HepG2 (cell line): ENCODE results near the gene RPS19. TPM values are rescaled to one million over a fixed set of nuclear protein-coding genes. Genes with fewer than 3 reads are reported as not detected.
A peak's percentile ranks its signal among the peaks of the same experiment; 100 is the strongest.

ENCODE experiments used
- ATF6 ChIP-seq: sonication (generic); formaldehyde crosslinking; conservative IDR thresholded peaks from 2 replicates; pipeline ENCODE4 v1.4.0; 2020; ENCODE audit warnings: missing genetic modification reagents
- CREB1 ChIP-seq, 2 experiments: fragments of 450-650 bp in 1 of 2; IDR thresholded peaks; 2 replicates each; pipeline ENCODE4 v1.6.1; 2016 to 2017; ENCODE audit warnings: control low read depth in 1 of 2, mild to moderate bottlenecking in 1 of 2, missing compliant biosample characterization in 1 of 2, missing genetic modification characterization in 1 of 2
- EED ChIP-seq: sonication (generic); formaldehyde crosslinking; IDR thresholded peaks from 2 replicates; pipeline ENCODE4 v1.5.0; 2020; ENCODE audit warnings: mild to moderate bottlenecking, missing genetic modification reagents
- FOSL2 ChIP-seq: sonication (generic); formaldehyde crosslinking; IDR thresholded peaks from 2 replicates; pipeline ENCODE4 v1.4.0; 2020; ENCODE audit warnings: missing genetic modification reagents
- FOXK2 ChIP-seq: fragments of 450-650 bp; IDR thresholded peaks from 2 replicates; pipeline ENCODE4 v1.6.1; 2016
- GATAD1 ChIP-seq: IDR thresholded peaks from 2 replicates; pipeline ENCODE4 v1.6.1; 2016; ENCODE audit warnings: missing genetic modification reagents, missing compliant biosample characterization
- KAT7 ChIP-seq: IDR thresholded peaks from 2 replicates; pipeline ENCODE4 v1.6.1; 2018; ENCODE audit warnings: borderline replicate concordance, missing compliant biosample characterization
- MLLT10 ChIP-seq: sonication (generic); formaldehyde crosslinking; IDR thresholded peaks from 2 replicates; pipeline ENCODE4 v1.4.0; 2020; ENCODE audit warnings: missing genetic modification reagents
- NFIC ChIP-seq: IDR thresholded peaks from 2 replicates; pipeline ENCODE4 v1.6.1; 2012; ENCODE audit warnings: mild to moderate bottlenecking, low read length, inconsistent platforms
- PHB2 ChIP-seq: fragments of 450-650 bp; IDR thresholded peaks from 2 replicates; pipeline ENCODE4 v1.6.1; 2018; ENCODE audit not compliant: partially characterized antibody
- SNAPC2 ChIP-seq: sonication (generic); formaldehyde crosslinking; IDR thresholded peaks from 2 replicates; pipeline ENCODE4 v1.8.1; 2022; ENCODE audit warnings: mild to moderate bottlenecking, missing genetic modification reagents
- SNAPC5 ChIP-seq: sonication (generic); formaldehyde crosslinking; IDR thresholded peaks from 2 replicates; pipeline ENCODE4 v1.8.1; 2023; ENCODE audit warnings: mild to moderate bottlenecking, missing genetic modification reagents, borderline replicate concordance
- TCF12 ChIP-seq, 2 experiments: fragments of 450-650 bp in 1 of 2; sonication (generic) in 1 of 2; formaldehyde crosslinking in 1 of 2; IDR thresholded peaks; 2 replicates each; pipeline versions ENCODE4 v1.6.1 to v1.8.0; 2017 to 2022; ENCODE audit warnings: antibody characterized with exemption in 1 of 2, mild to moderate bottlenecking in 1 of 2, missing genetic modification reagents in 1 of 2, moderate library complexity in 1 of 2
- THRA ChIP-seq: sonication (generic); formaldehyde crosslinking; IDR thresholded peaks from 2 replicates; pipeline ENCODE4 v1.4.0; 2020; ENCODE audit warnings: missing genetic modification reagents, borderline replicate concordance
- U2AF1 ChIP-seq: fragments of 200-400 bp; formaldehyde crosslinking; optimal IDR thresholded peaks from 2 replicates; pipeline ENCODE3; 2017; ENCODE audit warnings: mild to moderate bottlenecking, low read depth, low read length
- ZFP36 ChIP-seq: fragments of 150-350 bp; IDR thresholded peaks from 2 replicates; pipeline ENCODE4 v1.6.1; 2018; ENCODE audit warnings: borderline replicate concordance, low read length, low read depth; ENCODE audit not compliant: partially characterized antibody
- ZNF274 ChIP-seq: sonication (generic); formaldehyde crosslinking; IDR thresholded peaks from 2 replicates; pipeline ENCODE4 v1.5.1; 2020; ENCODE audit warnings: mild to moderate bottlenecking, missing genetic modification reagents
- ZNF350 ChIP-seq: sonication (generic); formaldehyde crosslinking; IDR thresholded peaks from 2 replicates; pipeline ENCODE4 v1.4.0; 2020; ENCODE audit warnings: mild to moderate bottlenecking, low read depth, missing genetic modification reagents, borderline replicate concordance
- ZNF367 ChIP-seq: sonication (generic); formaldehyde crosslinking; IDR thresholded peaks from 2 replicates; pipeline ENCODE4 v1.4.0; 2020; ENCODE audit warnings: missing genetic modification reagents, borderline replicate concordance
- polyA plus RNA-seq, 8 experiments: library from polyadenylated mRNA; depleted of rRNA in 3 of 8; stranded (reverse) in 7 of 8; unstranded in 1 of 8; fragments of >200 nt; fragmentation: Illumina TruSeq in 4 of 8; extraction: Trizol in 4 of 8; gene quantifications; 2 replicates each; pipeline versions ENCODE4 v1.2.1 to v1.2.3, GENCODE V29; 2011 to 2016; ENCODE audit warnings: low read depth in 4 of 8, missing spikeins in 1 of 8, mixed read lengths in 1 of 8; ENCODE audit not compliant: insufficient read depth in 1 of 8
- total RNA-seq, 5 experiments: library from RNA; depleted of rRNA; stranded (reverse); fragments of >200 nt; fragmentation: Illumina TruSeq; extraction: Trizol; gene quantifications; 2 replicates each; pipeline ENCODE4 v1.2.3, GENCODE V29; 2016; ENCODE audit warnings: low read depth in 1 of 5
- TF ChIP-seq, protein P1 (sequence below): sonication (generic); formaldehyde crosslinking; IDR thresholded peaks from 2 replicates; pipeline ENCODE4 v1.5.1; 2020; ENCODE audit warnings: mild to moderate bottlenecking, missing genetic modification reagents, borderline replicate concordance

The RPS19 gene
- total and polyA plus RNA-seq, 2 of the 13 experiments (the other 11 are each of a cell fraction or from before 2014, with no cell fraction given), result 1,983 to 4,758 TPM

- TF ChIP-seq, protein P1, sequence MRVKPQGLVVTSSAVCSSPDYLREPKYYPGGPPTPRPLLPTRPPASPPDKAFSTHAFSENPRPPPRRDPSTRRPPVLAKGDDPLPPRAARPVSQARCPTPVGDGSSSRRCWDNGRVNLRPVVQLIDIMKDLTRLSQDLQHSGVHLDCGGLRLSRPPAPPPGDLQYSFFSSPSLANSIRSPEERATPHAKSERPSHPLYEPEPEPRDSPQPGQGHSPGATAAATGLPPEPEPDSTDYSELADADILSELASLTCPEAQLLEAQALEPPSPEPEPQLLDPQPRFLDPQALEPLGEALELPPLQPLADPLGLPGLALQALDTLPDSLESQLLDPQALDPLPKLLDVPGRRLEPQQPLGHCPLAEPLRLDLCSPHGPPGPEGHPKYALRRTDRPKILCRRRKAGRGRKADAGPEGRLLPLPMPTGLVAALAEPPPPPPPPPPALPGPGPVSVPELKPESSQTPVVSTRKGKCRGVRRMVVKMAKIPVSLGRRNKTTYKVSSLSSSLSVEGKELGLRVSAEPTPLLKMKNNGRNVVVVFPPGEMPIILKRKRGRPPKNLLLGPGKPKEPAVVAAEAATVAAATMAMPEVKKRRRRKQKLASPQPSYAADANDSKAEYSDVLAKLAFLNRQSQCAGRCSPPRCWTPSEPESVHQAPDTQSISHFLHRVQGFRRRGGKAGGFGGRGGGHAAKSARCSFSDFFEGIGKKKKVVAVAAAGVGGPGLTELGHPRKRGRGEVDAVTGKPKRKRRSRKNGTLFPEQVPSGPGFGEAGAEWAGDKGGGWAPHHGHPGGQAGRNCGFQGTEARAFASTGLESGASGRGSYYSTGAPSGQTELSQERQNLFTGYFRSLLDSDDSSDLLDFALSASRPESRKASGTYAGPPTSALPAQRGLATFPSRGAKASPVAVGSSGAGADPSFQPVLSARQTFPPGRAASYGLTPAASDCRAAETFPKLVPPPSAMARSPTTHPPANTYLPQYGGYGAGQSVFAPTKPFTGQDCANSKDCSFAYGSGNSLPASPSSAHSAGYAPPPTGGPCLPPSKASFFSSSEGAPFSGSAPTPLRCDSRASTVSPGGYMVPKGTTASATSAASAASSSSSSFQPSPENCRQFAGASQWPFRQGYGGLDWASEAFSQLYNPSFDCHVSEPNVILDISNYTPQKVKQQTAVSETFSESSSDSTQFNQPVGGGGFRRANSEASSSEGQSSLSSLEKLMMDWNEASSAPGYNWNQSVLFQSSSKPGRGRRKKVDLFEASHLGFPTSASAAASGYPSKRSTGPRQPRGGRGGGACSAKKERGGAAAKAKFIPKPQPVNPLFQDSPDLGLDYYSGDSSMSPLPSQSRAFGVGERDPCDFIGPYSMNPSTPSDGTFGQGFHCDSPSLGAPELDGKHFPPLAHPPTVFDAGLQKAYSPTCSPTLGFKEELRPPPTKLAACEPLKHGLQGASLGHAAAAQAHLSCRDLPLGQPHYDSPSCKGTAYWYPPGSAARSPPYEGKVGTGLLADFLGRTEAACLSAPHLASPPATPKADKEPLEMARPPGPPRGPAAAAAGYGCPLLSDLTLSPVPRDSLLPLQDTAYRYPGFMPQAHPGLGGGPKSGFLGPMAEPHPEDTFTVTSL (CRISPR knock-in tag), result peak; percentile 42; the same call in 1 of the 2 replicates
- TF ChIP-seq FOSL2 (peak; percentile 51), MLLT10 (CRISPR knock-in tag) (no peak), ZNF274 (CRISPR knock-in tag) (no peak), EED (CRISPR knock-in tag) (no peak), ZFP36 (peak; percentile 11), NFIC (no peak), ZNF350 (CRISPR knock-in tag) (peak; percentile 75), THRA (CRISPR knock-in tag) (peak; percentile 63; the same call in 1 of the 2 replicates), FOXK2 (peak; percentile 56; the same call in 1 of the 2 replicates), U2AF1 (no peak), KAT7 (CRISPR knock-in tag) (0 out of 2 replicates have a peak, but pooled peaks have one; percentile 45), TCF12 (IDR thresholded peaks at IDR 0.05) (no peak), TCF12 (CRISPR knock-in tag; IDR thresholded peaks at IDR 0.05) (peak; percentile 71; the same call in 1 of the 2 replicates), SNAPC2 (no peak), CREB1 (IDR thresholded peaks at IDR 0.05) (no peak), CREB1 (CRISPR knock-in tag; IDR thresholded peaks at IDR 0.05) (no peak), SNAPC5 (CRISPR knock-in tag) (no peak), GATAD1 (no peak), ATF6 (CRISPR knock-in tag) (no peak), PHB2 (no peak), ZNF367 (CRISPR knock-in tag) (no peak)
Observed at GRCh38 chr19:41904118-41904870, 44.2 kb downstream of the RPS19 start (continued).
